Stimulated activated CD4-positive, alpha-beta T cell treated with anti-CD3 and anti-CD28 coated beads, Interleukin-1b, Interleukin-23, amount 100 ng/mL, for 48 hours (primary cell): ENCODE measurements around the gene STK11.

Source experiments
- DNase-seq: peaks from one replicate; pipeline ENCODE4 v3.0.0-alpha.2; 2020

The STK11 gene, protein sequence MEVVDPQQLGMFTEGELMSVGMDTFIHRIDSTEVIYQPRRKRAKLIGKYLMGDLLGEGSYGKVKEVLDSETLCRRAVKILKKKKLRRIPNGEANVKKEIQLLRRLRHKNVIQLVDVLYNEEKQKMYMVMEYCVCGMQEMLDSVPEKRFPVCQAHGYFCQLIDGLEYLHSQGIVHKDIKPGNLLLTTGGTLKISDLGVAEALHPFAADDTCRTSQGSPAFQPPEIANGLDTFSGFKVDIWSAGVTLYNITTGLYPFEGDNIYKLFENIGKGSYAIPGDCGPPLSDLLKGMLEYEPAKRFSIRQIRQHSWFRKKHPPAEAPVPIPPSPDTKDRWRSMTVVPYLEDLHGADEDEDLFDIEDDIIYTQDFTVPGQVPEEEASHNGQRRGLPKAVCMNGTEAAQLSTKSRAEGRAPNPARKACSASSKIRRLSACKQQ

DNA sequence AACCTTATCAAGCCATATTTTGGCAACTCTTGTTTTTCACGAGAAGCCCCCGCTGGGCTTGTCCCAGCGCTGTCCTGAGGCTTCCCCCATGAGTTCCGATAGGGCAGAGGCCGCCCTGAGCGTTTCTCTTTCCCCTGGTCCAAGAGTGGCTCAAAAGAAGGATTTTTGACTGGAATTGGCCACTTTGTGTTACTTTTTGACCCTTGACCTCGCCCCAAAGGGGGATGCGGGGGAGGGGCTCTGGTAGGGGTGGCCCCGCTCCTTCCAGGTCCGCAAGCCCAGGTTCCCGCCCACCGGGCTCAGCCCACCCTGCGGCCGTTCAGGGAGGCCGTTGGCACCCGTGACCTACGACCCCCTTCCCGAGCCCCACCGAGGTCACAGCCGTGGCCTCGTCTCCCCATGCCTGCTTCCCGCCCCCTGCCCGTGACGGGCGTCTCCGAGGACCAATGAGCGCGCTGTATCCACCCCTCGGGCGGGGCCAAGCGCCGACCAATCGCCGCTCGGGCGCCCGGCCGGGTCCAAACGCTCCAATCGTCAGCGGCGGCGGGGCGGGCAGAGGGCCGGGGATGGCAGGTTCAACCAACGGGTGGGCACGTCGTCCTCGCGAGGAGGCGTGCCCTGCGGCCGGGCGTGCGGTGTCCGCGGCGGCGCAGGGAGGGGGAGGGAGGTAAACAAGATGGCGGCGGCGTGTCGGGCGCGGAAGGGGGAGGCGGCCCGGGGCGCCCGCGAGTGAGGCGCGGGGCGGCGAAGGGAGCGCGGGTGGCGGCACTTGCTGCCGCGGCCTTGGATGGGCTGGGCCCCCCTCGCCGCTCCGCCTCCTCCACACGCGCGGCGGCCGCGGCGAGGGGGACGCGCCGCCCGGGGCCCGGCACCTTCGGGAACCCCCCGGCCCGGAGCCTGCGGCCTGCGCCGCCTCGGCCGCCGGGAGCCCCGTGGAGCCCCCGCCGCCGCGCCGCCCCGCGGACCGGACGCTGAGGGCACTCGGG, at the start of gene STK11:
TSS of gene STK11 (plus strand) at position 665 of the 986 bp plus-strand sequence. CDS start 1,136 bp downstream, outside the sequence.
- DNase-seq = peak; percentile 99

DNA sequence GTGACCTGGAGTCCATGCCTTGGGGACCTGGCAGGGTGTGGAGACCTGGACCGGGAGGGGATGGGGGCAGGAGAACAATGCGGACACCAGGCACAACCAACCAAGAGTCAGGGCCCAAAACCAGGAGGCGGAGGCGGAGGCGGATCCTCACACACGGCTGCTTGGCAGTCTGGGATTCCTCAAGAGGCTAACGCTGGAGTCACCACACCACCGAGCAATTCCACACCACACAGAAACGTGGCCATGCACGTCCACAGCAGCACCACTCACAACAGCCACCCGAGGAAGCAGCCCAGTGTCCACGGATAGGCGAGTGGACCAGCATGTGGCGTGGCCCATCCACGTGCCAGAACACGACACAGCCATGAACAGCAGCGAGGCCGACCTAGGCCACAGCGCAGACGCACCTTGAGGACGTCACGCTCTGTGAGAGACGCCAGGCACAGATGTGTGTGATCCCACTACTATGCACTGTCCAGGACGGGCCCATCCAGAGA, 49.2 kb upstream of the STK11 start:
- no peak for DNase-seq

GRCh38 chr19:1156830-1157615, 48.6 kb upstream of the STK11 start:
- DNase-seq = no peak

GRCh38 chr19:1157931-1158884, 47.4 kb upstream of the STK11 start:
- DNase-seq = no peak

DNA sequence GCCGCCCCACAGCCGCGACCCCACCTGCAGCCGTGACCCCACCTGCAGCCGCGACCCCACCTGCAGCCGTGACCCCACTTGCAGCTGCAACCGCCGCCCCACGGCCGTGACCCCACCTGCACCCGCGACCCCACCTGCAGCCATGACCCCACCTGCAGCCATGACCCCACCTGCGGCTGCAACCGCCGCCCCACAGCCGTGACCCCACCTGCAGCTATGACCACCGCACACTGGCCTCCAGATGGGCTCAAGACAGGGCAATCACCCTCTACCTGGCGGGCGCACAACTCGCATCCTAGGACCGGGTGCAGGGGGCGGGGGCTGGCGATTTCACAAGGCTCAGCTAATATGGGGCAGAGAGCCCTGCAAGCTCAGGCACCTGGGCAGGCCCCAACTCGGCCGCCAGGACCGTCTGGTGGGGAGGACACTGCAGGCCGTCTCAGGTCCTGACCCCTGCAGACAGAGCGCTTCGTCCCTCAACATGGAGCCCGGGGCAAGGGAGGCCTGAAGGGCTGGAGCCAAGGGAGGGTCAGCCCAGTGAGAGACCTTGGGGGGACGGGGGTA, 46.6 kb upstream of the STK11 start:
- DNase-seq = no peak

- no peak for DNase-seq
These were observed 45.5 kb upstream of the STK11 start for GRCh38 chr19:1159864-1160595.

- DNase-seq = no peak
These were observed 43.9 kb upstream of the STK11 start for GRCh38 chr19:1161716-1162115.

DNA sequence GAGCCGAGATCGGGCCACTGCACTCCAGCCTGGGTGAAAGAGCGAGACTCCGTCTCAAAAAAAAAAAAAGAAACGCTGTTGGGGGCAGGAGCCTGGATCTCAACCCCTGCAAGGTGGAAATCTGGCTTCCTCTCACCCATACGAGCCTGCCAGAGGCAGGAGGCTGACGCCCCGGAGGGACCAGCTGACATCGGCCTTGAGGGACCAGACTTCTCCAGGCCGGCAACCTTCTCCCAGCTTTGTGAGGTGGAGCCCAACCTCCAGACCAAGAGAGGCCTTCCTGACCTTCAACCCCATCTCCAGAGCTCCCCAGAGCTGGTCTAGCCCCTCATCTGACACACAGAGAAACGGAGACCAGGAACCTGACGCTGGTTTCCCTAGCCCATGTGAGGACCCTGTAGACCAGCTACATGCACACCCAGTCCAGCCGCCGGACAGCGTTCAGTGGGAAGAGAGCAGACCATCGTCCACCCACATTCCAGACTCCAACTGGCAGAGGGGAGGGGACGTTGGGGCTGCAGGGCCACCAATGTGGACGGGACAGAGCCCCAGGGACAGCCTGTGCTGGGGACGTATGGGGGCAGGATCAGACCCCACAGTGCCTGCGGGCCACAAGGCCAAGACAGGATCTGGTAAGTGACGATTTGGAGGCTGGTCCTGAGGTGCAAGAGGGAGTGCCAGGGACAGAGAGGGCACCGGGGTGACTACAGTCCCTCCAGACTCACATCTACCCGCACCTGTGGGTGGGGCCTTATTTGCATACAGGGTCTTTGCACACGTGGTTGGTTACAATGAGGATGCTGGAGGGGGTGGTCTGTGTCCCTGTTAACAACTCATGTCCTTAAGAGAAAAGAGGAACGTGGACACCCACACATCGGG, 42.9 kb upstream of the STK11 start:
- no peak for DNase-seq

- DNase-seq = no peak
These were observed 42.2 kb upstream of the STK11 start for GRCh38 chr19:1163283-1163933.

DNA sequence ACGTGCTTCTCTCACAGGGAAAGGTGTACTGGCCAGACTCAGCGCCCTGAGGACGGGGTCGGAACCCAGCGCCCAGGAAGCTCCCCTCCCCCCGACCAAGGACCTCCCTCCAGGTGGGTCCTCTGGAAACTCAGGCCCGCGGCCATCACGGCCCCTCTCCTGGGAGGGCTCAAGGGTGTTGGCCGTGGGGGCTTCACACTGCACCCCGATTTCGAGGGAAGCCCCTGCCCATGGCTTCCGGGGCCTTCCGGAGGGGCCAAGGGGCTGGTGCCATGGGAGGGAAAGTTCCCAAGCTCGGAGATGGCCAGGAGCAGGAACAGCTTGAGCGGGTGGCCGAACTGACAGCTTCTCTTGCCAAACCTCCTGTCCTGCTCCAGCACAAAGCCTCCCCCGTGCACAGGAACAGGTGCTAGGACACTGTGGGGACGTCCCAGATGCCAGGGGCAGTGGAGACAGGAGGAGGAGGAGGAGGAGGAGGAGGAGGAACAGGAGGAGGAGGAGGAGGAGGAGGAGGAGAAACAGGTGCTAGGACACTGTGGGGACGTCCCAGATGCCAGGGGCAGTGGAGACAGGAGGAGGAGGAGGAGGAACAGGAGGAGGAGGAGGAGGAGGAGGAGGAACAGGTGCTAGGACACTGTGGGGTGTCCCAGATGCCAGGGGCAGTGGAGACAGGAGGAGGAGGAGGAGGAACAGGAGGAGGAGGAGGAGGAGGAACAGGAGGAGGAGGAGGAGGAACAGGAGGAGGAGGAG, 41.5 kb upstream of the STK11 start:
- DNase-seq = no peak

GRCh38 chr19:1164684-1165531, 40.7 kb upstream of the STK11 start:
- DNase-seq = no peak

GRCh38 chr19:1166872-1167573, 38.6 kb upstream of the STK11 start:
- no peak for DNase-seq

DNA sequence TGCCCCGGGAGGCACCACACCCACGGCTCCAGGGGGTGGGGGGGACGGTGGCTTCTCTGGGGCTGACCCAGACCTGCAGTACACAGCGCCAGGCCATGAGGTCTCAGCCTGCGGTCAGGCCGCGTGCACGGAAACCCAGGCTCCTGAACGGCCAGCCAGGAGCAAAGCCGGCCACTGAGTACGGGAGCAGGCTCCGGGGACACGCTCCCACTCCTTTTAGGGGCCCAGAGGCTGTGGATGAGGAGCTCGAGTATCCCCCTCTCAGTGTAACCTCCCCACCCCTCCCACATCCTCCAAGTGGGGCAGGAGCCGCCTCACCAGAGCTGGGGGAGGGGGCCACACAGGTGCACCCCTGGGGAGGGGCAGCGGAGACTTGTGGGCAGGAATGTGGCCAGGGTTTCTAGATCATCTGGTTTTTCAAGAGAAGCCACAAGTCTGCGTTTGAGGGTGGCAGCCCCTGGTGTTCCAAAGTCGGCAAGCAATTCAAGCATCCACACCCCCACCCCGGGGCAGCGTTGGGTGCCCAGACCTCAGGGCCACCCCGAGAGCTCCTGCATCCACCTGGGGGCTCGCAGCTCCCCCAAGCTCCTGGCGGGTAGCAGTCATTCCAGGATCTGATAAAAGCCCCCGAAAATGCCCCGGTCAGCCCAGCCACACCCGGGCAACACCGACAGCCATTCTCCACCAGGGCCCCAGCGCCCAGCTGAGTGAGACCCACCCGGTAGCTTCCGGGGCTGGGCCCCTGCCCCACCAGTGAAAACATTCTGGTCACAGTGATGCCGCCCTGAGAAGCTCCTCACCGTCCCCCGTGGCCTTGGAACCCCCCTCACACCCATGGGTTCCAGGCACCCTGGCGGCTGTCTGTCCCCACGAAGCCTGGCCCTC, 37.6 kb upstream of the STK11 start:
- no peak for DNase-seq

GRCh38 chr19:1168572-1169410, 36.8 kb upstream of the STK11 start:
- DNase-seq = no peak
